Parathyroid adenoma (tissue), 2 donors: Measurements from ENCODE around the gene SRPK3.
A peak's percentile ranks its signal among the peaks of the same experiment; 100 is the strongest.

Experiments
- H2AFZ ChIP-seq: fragments of 300-600 bp; sonication (generic); one replicate; pipeline ENCODE4 v1.7.0; 2017; ENCODE audit warnings: antibody characterized with exemption, mild to moderate bottlenecking
- H3K27ac ChIP-seq: fragments of 300-600 bp; sonication (generic); one replicate; pipeline ENCODE4 v1.7.0; 2017
- H3K27me3 ChIP-seq: fragments of 300-600 bp; sonication (generic); one replicate; pipeline ENCODE4 v1.7.0; 2017; ENCODE audit warnings: low read length; ENCODE audit not compliant: control insufficient read depth, insufficient read depth
- H3K36me3 ChIP-seq: fragments of 300-600 bp; sonication (generic); one replicate; pipeline ENCODE4 v1.7.0; 2017; ENCODE audit warnings: low read length; ENCODE audit not compliant: control insufficient read depth, insufficient read depth
- H3K4me1 ChIP-seq: fragments of 300-600 bp; sonication (generic); one replicate; pipeline ENCODE4 v1.7.0; 2017; ENCODE audit warnings: control low read depth
- H3K4me2 ChIP-seq: fragments of 300-600 bp; sonication (generic); one replicate; pipeline ENCODE4 v1.7.0; 2017; ENCODE audit warnings: low read length
- H3K4me3 ChIP-seq: fragments of 300-600 bp; sonication (generic); one replicate; pipeline ENCODE4 v1.7.0; 2017; ENCODE audit warnings: low read depth, low read length
- H3K79me2 ChIP-seq: fragments of 300-600 bp; sonication (generic); one replicate; pipeline ENCODE4 v1.7.0; 2017; ENCODE audit warnings: control low read depth
- H3K9ac ChIP-seq: fragments of 300-600 bp; sonication (generic); one replicate; pipeline ENCODE4 v1.7.0; 2017; ENCODE audit warnings: mild to moderate bottlenecking
- H3K9me3 ChIP-seq: fragments of 300-600 bp; sonication (generic); one replicate; pipeline ENCODE4 v1.7.0; 2017; ENCODE audit warnings: low read length; ENCODE audit not compliant: control insufficient read depth
- TF ChIP-seq, protein P1 (sequence below): fragments of 300-600 bp; sonication (generic); IDR thresholded peaks from one replicate; pipeline ENCODE4 v1.7.0; 2017; ENCODE audit warnings: antibody characterized with exemption, mild to moderate bottlenecking
- donor health status: primary hyperparathyroidism.

SRPK3 gene

DNA sequence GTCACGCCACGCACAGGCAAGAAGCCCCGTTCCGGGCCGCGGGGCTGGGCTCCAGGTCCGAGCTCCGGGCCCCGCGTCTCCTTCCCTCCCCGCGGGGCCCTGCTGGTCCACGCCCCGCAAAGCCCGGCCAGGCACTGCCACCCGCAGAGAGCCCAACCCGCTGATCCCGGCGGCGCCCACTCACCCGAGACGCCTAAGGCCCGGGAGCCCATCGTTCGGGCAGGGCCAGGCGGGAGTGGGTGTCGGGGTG is 48.6 kb downstream of the SRPK3 start:
- Histone ChIP-seq H3K27ac (no peak overlapping the region), H3K36me3 (no peaks in the 10 kb centered on the region), H3K9me3 (no peaks in the 10 kb centered on the region), H2AFZ (peak overlapping the region; percentile 56), H3K79me2 (no peaks in the 10 kb centered on the region), H3K4me3 (no peak overlapping the region), H3K9ac (no peak overlapping the region), H3K27me3 (no peaks in the 10 kb centered on the region), H3K4me2 (peak overlapping the region; percentile 53), H3K4me1 (no peaks in the 10 kb centered on the region)
- TF ChIP-seq, protein P1, sequence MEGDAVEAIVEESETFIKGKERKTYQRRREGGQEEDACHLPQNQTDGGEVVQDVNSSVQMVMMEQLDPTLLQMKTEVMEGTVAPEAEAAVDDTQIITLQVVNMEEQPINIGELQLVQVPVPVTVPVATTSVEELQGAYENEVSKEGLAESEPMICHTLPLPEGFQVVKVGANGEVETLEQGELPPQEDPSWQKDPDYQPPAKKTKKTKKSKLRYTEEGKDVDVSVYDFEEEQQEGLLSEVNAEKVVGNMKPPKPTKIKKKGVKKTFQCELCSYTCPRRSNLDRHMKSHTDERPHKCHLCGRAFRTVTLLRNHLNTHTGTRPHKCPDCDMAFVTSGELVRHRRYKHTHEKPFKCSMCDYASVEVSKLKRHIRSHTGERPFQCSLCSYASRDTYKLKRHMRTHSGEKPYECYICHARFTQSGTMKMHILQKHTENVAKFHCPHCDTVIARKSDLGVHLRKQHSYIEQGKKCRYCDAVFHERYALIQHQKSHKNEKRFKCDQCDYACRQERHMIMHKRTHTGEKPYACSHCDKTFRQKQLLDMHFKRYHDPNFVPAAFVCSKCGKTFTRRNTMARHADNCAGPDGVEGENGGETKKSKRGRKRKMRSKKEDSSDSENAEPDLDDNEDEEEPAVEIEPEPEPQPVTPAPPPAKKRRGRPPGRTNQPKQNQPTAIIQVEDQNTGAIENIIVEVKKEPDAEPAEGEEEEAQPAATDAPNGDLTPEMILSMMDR: no peak

DNA sequence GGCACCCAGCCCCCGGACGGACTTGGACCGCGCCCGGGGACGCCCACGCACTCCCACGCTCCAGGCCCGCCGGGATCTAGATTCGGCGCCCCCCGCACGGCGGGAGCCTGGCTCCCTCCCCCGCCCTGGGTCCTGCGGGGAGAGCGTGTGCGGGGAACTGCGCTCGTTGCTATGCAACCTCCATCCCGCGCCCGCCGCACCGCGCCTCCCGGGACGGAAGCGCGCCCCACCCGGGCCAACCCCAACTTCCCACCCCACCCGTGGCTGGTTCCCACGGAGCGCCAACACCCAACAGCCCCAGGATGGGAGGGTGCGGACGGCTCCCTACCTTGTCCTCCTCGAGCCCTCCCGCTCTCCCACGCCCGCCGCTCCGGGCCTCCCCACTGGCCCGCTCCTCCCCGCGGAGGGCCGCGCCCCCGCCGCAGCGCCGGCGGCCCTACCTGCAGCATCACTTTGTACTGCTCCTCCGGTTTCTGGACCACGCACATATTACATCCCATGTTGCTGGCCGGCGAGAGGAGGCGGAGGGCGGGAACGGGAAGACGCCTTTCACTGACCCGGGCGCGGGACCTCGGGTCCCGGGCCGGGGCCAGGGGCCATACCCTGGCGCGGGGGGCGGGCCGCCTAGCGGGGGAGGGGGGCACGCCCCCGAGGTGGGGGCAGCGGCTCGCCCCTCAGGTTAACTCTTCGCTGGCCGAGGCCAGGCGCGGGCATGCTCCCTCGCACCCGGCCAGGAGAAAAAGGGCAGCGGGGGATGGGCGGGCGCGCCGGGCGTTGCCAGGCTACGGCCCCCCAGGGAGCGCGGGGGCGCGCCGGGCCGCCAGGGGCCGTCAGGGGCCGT is 49.2 kb downstream of the SRPK3 start, which contains the start of gene PDZD4:
Gene PDZD4, minus strand, starts transcription at position 746 of the 841 bp plus-strand sequence. Its CDS starts 246 bp downstream, at position 500.
- no peak within 1 kb of the TSS for H3K27ac ChIP-seq
- H3K4me3 ChIP-seq: no peak within 1 kb of the TSS
- H3K79me2 ChIP-seq: no peaks in the 10 kb centered on the region
- no peaks in the 10 kb centered on the region for H3K4me1 ChIP-seq
- TF ChIP-seq, protein P1: no peak
- no peaks in the 10 kb centered on the region for H3K9me3 ChIP-seq
- no peak within 1 kb of the TSS for H3K9ac ChIP-seq
- H3K36me3 ChIP-seq: no peaks in the 10 kb centered on the region
- peak within 1 kb of the TSS; percentile 53 for H3K4me2 ChIP-seq
- H3K27me3 ChIP-seq: no peaks in the 10 kb centered on the region
- peak within 1 kb of the TSS; percentile 60 for H2AFZ ChIP-seq

DNA sequence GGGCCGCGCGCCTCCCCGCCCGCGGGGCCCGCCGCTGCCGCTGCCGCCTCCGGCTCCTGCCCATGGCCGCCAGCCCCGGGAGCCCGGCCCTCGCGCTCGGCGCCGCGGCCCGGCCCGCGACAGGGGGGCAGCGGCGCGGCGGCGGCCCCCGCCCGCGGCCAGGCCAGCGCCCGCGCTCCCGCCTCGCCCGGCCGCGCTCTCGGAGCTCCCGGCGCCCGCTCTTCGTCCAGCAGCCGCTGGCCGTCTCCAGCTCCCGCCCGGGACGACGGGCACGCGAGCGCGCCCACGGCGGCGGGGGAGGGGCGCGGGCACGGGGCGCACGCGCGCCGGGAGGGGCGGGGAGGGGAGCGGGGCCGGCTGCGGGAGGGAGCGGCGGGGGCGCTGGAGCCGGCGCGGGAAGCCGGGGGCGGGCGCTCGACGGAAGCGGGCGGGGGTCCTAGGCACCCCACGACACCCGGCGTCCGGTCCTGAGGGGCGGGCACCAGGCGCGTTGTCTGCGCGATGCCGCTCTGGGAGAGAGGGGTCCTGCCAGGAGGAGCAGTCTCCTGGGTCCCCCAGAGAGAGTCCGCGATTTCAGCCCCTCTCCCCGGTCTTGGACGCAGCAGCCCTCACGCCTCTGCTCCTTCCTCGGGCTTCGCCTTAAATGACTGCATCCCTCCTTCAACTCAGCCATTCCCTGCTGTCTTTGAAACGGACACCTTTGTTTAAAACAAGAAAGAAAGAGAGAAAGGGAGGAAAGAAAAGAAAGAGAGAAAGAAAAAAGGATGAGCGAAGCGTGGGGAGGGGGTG is 50.0 kb downstream of the SRPK3 start:
- H3K9ac ChIP-seq: no peak overlapping the region
- H3K4me1 ChIP-seq: no peaks in the 10 kb centered on the region
- H3K27ac ChIP-seq: no peak overlapping the region
- H2AFZ ChIP-seq: no peak overlapping the region
- H3K9me3 ChIP-seq: no peaks in the 10 kb centered on the region
- no peaks in the 10 kb centered on the region for H3K36me3 ChIP-seq
- no peak overlapping the region for H3K4me3 ChIP-seq
- no peaks in the 10 kb centered on the region for H3K27me3 ChIP-seq
- TF ChIP-seq, protein P1: no peak
- no peaks in the 10 kb centered on the region for H3K79me2 ChIP-seq
- H3K4me2 ChIP-seq: no peak overlapping the region

DNA sequence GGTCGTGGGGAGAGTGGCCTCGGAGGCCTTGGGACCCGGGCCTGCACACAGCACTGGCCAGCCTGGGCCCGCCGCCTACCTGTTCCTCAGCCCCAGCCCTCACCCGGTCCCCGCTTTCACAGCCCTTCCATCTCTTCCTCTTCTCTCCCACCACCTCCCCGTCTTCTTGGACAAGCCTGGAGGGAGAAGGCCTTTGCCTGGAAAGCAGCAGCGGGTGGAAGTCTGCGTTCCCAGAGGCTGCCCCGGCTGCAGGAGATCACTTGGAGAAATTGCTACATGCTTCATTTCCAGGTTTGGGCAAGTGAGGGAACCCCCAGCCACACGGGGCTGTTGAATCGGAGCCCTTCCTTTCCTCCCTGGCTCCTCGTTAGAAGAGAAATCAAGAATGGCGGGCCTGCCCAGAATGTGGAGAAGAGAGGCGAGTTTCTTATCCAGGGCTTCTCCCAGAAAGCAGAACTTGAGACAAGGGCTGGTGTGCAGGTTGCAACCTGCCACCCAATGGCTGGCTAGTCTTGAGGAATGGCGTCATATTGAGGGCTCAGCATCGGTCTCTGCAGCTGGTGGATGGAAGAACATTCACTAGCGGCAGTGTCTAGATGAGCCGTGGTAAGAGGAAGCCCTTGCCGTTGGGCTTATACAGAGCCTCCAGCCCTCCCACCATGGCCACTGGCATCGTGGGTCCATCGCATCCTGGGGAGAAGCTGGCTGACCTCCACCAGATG is 50.7 kb downstream of the SRPK3 start:
- Histone ChIP-seq H2AFZ (no peak overlapping the region), H3K4me3 (no peak overlapping the region), H3K9me3 (no peaks in the 10 kb centered on the region), H3K4me1 (no peaks in the 10 kb centered on the region), H3K9ac (no peak overlapping the region), H3K27ac (no peak overlapping the region), H3K4me2 (no peak overlapping the region), H3K79me2 (no peaks in the 10 kb centered on the region), H3K27me3 (no peaks in the 10 kb centered on the region), H3K36me3 (no peaks in the 10 kb centered on the region)
- TF ChIP-seq, protein P1: no peak
